Activated CD4-positive, alpha-beta T cell treated with anti-CD3 and anti-CD28 coated beads, Interleukin-2, amount 50 U/mL, for 16 hours (primary cell): ENCODE data around the gene FANCD2OS.
"Not testable (repeated sequence)": the region's sequence is repeated elsewhere in the genome, so short reads cannot be mapped to it uniquely, and the experiment has no call there.

Experiments used
- DNase-seq: peaks from one replicate; pipeline ENCODE4 v3.0.0-alpha.2; 2020

Gene FANCD2OS

GRCh38 chr3:10108091-10108490, at the start of gene FANCD2OS:
Gene FANCD2OS (minus strand): TSS chr3:10108255. CDS start chr3:10104774, 3,481 bp downstream.
- no peak for DNase-seq

- DNase-seq: no peak
Observed at GRCh38 chr3:10157031-10157430, 49.0 kb upstream of the FANCD2OS start.

- DNase-seq: no peak
Observed at GRCh38 chr3:10155658-10156057, 47.6 kb upstream of the FANCD2OS start.

- DNase-seq: no peak
Observed at GRCh38 chr3:10155123-10155472, 47.0 kb upstream of the FANCD2OS start.

- no peak for DNase-seq
Observed at GRCh38 chr3:10154335-10155122, 46.5 kb upstream of the FANCD2OS start.

- no peak for DNase-seq
Observed at GRCh38 chr3:10150987-10151386, 42.9 kb upstream of the FANCD2OS start.

GRCh38 chr3:10149226-10149625, 41.2 kb upstream of the FANCD2OS start:
- no peak for DNase-seq

GRCh38 chr3:10145685-10146084, 37.6 kb upstream of the FANCD2OS start:
- DNase-seq: no peak

GRCh38 chr3:10142707-10143560, 34.9 kb upstream of the FANCD2OS start:
- peak; percentile 44 for DNase-seq

- no peak for DNase-seq
Observed at GRCh38 chr3:10140996-10141546, 33.0 kb upstream of the FANCD2OS start.

- DNase-seq: no peak
Observed at GRCh38 chr3:10137178-10137577, 29.1 kb upstream of the FANCD2OS start.

GRCh38 chr3:10136426-10137005, 28.5 kb upstream of the FANCD2OS start:
- no peak for DNase-seq

- not testable (repeated sequence) for DNase-seq
Observed at GRCh38 chr3:10135872-10136271, 27.8 kb upstream of the FANCD2OS start.

GRCh38 chr3:10122724-10123123, 14.7 kb upstream of the FANCD2OS start:
- no peak for DNase-seq

GRCh38 chr3:10121064-10121463, 13.0 kb upstream of the FANCD2OS start:
- DNase-seq: no peak

- DNase-seq: no peak
Observed at GRCh38 chr3:10119376-10119775, 11.3 kb upstream of the FANCD2OS start.

GRCh38 chr3:10116928-10117327, 8.9 kb upstream of the FANCD2OS start:
- no peak for DNase-seq

- DNase-seq: peak; percentile 24
Observed at GRCh38 chr3:10116138-10116460, 8.0 kb upstream of the FANCD2OS start.

- peak; percentile 97 for DNase-seq
Observed at GRCh38 chr3:10115326-10116137, 7.5 kb upstream of the FANCD2OS start, which contains the start of gene BRK1. Gene BRK1 (plus strand): TSS chr3:10115675. CDS start chr3:10115702, 27 bp downstream.

- no peak for DNase-seq
Observed at GRCh38 chr3:10106919-10107318, 1.1 kb downstream of the FANCD2OS start.

- DNase-seq: no peak
Observed at GRCh38 chr3:10099041-10099440, 9.0 kb downstream of the FANCD2OS start.

GRCh38 chr3:10093678-10094077, 14.4 kb downstream of the FANCD2OS start:
- DNase-seq: no peak

- DNase-seq: not testable (repeated sequence)
Observed at GRCh38 chr3:10091387-10091786, 16.7 kb downstream of the FANCD2OS start.
